HG03060 (cell line): ENCODE data around the gene LAMP5.

ENCODE experiments used
- ATAC-seq: cut with Tn5 transposase; IDR thresholded peaks from one replicate; pipeline ENCODE4 v1.9.1; 2021; ENCODE audit warnings: low read depth, moderate number of reproducible peaks; ENCODE audit not compliant: unreplicated experiment

The LAMP5 gene

DNA sequence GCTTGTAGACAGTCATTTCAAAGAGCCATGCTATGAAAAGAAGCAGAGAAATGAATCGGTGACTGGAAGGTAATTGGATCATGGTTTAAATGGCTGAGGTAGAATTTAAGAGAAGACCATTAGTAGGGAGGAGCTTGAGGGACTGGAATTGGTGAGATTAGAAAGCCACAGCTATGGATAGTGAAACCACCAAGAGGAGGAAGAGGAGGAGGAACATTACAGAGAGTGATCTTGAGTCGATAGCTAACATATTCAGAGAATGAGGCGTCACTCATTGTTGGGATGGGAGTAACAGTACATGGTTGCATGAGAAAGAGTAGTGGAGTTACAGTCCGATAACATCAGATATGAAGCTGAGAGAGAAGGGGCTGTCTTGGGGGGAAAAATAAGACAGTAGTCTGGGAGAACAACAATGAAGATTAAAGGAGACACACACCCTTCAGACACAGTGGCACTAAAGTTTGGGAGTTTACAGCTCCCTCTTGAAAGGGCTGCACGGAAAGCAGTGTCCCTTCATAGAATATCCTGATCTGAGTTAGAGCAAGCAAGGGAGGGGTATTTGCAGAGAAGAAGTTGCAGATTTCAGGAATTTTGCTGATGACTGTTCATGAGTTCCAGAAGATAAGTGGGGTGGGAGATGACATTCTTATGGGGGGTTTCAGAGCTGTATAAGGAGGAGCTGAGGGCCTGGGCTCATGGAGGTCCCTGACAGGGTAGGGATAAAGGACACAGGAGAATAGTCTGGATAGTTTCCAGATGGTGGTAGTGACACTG, 15.1 kb upstream of the LAMP5 start:
- no peak for ATAC-seq

DNA sequence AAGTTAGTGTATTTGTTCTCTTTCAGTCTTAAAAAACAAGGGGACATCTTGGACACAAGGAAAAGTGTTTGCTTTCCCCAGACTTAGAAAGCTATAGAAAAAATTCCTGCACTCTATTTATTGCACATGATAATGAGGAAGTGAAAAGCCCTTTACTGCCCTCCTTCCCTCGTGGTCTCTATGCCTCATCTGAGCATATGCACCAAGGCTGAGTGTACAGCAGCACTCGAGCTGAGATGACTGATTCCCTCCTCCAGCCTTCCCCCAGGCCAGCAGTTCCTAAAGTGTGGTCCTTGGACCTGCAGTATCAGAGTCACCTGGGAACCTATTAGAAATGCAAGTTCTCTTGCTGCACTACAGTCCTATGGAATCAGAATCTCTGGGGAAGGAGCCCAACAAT, 14.3 kb upstream of the LAMP5 start:
- ATAC-seq: no peak

DNA sequence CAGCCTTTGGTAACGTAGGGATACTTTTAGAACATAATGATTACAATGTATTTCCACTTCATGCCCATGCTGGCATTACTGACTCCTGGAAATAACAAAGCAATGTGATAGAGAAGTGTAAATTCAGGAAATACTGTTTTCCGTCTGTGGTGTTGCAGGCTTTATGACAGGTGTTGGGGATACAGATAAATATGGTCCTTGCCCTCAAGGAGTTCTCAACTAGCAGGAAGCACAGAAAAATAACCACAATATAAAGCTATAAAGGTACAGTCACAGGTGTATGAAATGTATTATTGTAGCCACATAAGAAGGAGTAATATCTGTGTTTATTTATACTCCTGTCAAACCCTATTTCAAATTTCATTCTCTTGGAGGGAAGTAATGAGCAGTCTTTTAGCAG, 12.9 kb upstream of the LAMP5 start:
- ATAC-seq: no peak

DNA sequence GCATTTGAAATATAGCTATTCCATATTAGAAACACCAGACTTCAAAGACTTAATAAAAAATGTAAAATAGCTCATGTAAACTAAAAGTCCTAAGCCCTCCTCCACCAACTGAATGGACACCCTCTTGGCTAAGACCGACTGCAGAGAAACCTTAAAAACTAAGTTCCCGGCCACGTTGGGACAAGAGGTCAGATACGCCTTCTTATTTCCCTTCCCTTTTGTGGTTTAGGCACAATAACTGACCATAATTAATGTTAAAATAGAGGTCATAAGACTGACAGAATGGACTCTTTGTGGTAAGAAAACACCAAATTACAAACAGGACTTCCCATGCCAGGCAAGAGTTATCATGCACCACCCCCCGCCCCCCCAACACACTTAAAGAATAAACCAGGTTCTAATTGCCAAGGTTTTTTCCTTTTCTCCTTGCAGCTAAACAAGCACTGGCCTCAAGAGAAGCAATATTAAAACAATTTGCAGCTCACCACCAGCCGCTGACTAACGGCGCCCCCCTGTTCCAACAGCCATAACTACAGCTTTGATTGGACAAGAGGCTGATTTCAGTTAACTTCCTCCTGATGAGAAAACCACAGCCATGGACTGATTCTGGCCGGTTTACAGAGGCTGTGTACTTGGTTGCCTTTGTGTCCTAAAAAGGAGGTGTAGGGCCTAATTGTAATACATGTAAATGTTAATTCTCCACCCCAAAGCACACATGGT, 10.7 kb upstream of the LAMP5 start:
- ATAC-seq: no peak

DNA sequence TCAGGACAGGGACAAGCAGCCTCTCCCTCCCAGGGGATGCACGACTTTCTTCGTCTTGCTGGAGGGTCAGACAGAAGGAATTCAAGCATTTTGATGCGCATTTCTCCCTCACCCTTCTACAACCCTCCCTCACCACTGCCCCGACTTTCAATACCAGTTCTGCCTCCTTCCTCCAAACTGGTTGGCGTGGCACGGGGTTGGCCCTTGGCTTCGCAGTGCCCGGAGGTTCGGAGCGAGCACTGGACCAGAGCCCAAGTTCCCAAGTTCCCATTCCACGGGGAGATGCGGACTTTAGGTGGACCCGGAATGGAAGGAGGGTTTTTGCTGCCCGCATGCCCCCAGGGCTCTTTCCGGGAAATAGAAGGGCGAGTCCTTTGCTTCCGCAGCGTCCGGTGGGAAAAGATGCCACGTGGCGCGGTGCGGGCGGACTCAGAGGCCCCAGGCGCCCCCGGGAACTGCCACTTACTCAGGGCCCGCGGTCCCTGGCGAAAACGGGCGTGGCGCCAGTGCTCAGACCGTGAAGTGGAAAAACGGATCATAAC, 8.0 kb upstream of the LAMP5 start:
- ATAC-seq: no peak

DNA sequence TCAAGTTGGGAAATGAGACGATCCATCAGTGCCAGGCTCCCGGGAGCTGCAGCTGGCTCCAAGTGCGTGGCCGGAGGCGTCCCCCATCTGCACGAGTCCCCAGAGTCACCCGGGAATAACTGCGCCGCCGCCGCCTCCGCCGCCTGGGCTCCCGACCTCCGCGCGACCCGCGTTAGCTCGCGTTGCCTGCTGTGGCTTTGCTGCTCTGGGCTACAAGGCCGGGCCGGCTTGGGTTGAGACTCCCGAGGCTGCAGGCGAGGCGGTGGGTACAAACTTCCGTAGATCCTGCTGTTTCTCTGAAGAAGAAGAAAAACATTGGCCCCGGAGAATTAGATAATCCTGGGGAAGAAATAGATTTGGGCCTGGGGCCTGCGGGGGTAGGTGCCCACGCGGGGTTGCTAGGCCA, 7.4 kb upstream of the LAMP5 start:
- ATAC-seq: no peak

DNA sequence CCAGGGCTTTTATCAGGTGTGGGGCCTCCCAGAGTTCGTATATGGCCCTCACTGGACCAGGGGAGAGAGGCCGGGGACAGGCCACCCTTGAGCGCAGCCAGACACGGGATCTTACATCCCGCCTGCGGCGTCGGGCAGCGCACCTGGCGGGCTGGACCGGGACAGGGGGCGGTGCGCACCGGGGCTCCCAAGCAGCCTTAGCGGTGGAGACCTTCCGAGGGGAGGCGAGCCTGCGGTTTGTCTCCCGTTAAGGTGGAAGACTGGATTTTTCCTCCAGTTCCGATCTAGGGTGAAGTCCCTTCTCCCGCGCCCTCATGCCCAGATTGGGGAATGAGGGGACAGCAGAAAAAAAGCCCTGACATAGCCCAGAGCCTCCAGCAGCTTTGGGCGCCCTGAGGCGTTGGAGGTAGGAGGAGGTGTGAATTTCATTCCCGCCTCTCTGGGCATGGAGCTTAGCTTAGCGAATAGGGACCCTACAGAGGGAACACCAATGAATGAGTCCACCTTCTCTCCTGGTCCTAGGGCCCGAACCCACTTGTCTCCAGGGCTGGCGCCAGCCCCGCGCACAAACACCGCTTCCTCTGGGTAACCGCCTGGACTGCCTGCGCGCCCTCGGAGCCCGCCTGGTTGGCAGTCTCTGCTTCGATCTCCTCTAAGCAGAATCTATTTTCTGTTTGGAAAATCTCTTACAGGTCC, 6.7 kb upstream of the LAMP5 start:
- no peak for ATAC-seq

DNA sequence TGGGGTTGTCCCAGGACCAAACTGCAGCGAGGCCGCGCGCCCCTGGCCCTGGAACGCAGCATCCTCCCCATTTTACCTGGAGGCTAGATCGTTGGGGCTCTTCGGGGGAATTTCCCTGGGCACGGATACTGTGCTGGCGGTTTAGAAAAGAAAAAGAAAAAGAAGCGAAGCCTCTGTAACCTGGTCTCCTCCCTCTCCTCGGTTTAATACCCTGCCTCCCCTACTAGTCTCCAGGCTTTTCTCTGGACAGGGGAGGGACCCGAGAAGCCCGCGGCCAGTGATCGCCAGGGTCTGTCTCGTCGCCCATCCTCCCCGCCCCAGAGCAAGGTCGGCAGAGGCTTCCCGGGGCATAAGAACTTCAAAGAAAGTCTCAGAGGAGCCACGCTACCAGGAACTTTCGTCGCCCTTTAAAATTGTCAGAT, 6.1 kb upstream of the LAMP5 start:
- no peak for ATAC-seq

DNA sequence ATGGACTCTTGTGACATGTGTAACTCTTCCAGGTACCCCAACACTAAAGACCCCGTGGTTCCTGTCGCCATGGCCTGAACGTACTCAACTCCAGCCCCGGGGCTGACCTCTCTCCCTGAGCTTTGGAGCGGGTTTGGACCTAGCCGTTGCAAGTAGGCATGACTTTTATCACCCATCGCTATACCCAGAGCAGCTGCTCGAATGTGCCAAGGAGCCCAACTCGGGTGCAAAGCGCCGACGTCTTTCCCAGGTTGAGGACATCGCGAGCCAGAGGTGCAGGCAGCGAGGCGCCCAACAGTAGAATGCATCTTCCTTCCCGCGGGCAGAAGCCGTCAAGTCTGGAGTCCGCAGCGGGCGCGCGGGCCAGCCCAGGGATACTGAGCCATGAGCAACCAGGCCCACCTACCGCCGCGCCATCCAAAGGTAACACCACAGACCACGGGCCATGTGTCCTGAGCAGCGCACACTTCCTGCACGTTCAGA, 5.7 kb upstream of the LAMP5 start:
- no peak for ATAC-seq

DNA sequence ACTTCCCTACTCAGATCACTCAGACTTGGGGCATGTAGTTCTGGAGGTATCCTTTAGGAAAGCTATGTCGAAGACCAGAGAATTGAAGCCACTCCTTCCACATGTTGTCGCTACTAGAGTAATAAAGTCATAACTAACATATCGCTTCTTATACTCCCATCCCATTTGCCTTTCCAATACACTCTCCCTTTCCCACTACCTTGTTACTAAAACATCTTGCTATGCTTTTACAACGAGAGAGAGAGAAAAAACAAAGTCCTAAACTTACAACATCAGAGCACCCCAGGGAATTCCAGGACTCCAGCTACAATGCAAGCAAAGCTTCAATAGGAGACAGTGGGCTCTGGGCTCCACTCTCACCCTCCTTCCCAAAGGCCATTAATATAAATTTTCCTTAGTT, 5.1 kb upstream of the LAMP5 start:
- ATAC-seq: no peak

DNA sequence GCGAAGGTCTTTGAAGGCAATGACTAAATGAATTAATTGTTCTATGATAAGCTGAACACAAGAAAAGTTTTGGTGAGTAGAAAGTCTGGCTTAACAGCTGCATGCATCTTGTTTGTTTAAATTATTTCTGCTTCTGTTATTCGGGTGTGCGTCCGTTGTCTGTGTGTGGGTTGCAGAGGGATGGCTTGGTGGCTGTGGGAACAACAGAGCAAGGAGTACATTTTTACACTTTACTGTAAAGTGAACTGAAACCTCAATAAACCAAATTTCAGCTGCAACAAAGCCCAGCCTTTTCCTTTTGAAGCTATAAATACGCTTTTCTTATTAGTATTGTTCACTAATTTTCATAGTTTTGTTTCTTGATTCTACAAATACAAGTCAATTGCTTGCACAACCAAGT, 3.5 kb upstream of the LAMP5 start:
- peak; percentile 51 for ATAC-seq

DNA sequence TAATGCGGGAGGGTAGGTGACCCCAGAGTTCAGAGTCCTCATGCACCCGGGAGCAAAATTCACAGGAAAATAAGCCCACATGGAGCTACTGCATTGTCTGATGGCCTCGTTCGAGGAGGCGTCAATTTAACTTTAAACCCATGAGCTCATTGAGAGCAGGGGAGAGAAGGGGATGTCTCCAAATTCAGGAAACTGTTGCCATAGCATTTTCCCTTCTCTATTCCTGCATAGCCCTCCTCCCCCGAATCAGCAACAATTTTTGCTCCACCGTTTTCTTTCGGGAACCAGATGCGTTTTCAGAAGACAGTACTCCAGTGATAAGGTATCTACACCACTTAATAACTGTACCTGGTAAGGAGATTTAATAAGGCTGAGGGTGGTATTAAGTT, 324 bp upstream of the LAMP5 start:
- ATAC-seq: no peak

DNA sequence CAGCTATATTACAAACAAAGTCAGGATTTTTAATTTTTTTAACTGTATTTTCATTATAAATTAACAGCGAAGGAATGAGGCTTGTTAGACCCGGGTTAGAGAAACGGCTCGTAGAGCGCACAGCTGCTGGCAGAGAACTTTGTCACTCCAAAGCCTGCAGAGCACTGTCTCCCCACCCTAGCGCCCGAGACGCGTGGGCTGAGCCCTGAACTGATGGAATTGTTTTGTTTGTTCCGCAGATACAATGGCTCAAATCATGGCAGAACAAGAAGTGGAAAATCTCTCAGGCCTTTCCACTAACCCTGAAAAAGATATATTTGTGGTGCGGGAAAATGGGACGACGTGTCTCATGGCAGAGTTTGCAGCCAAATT, 810 bp downstream of the LAMP5 start:
- no peak for ATAC-seq

DNA sequence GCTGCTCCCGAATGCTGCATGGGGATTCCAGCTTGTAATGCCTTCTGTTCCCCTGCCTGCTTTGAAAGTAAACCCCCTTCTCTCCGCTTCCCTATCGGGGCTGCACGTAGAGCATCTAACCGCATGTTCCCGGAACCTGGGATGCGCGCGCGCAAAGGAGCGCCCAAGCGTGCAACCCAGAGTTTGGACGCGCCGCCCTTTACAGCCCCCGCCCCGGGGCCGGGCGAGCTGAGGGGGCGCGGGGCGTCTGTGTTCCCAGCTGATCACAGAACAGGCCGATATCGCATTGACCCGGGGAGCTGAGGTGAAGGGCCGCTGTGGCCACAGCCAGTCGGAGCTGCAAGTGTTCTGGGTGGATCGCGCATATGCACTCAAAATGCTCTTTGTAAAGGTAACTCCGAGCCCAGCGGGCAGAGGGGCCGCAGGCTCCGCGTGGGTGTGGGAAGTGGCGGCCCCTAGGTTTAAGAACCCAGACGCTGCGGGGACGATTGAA, 1.4 kb downstream of the LAMP5 start:
- no peak for ATAC-seq

DNA sequence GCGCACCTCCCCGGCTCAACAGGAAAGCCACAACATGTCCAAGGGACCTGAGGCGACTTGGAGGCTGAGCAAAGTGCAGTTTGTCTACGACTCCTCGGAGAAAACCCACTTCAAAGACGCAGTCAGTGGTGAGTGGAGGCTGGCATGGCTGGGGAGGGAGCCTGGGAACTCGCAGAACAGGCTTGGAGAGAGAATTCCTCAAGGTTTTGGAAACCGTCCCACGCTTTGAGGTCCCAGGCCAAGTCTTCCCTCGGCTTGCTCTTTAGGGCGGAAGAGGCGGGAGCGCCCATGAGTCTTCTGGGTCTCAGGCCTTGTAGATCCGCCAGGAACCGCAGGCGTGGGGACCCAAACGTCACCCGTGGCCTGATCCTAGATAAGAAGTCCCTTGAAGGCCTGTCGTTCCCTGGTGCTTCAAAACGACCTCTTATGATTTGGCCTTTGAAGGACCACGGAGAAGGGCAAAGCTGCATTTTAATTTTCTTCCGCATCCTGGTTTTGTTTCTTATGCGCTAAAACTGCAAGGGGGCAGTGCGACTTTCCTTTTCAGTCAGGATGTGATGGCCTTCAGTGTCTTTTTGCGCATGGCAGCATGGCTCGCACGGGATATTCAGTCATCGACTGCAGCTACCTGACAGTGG, 2.0 kb downstream of the LAMP5 start:
- ATAC-seq: no peak

DNA sequence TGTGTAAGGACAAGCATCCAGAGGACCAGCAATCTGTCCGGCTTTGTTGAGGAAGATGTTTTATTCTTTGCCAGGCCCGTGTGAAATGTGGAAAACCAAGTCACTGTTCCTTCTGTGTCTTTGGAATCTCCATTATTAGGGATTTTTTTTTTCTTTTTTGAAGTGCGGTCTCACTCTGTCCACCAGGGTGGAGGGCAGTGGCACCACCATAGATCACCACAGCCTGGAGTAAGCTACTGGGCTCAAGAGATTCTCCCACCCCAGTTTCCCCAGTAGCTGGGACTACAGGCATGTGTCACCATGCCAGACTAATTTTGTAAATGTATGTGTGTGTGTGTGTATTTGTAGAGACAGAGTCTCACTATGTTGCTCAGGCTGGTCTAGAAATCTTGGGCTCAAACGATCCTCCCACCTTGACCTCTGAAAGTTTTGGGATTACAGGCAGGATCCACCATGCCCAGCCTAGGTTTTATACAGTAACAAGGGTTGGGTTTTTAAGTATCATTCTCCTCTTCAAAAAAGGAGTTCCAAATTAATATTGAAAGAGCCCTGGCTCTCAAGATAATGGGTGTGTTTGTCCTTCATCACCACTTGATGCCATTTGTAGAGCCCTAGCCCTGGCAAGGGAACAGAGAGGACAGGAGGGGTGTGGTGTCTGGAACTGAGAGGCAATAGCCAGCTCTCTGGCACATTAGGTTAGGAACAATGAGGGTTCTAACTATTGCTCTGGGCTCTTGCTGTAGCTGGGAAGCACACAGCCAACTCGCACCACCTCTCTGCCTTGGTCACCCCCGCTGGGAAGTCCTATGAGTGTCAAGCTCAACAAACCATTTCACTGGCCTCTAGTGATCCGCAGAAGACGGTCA, 3.1 kb downstream of the LAMP5 start:
- no peak for ATAC-seq

DNA sequence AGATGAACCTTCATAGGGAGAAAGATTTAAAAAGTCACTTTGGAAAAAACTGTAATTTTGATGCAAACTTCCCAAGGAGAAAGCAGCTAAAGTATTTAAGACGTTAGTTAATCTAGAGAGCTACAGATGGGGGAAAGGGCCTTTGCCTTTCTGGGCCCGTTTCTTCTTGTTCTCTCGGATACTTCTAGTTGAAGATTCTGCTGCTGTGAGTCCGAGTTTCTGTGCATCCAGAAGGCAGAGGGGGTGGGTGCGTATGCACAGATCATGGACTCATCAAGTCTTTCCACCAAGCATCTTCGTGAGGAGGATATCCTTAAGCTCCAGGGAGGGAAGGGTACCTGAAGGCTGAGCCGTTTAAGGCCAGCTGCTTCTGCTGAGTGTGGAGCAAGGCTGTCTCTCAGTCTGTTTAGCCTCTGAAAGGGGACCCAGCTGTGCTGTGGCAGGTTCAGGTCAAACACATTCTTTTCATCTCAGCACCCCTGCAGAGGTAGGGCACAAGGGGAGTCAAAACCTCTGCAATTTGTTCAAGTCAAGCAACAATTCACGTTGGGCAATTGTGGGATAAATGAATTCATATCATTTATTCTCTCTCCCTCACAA, 4.3 kb downstream of the LAMP5 start:
- no peak for ATAC-seq

DNA sequence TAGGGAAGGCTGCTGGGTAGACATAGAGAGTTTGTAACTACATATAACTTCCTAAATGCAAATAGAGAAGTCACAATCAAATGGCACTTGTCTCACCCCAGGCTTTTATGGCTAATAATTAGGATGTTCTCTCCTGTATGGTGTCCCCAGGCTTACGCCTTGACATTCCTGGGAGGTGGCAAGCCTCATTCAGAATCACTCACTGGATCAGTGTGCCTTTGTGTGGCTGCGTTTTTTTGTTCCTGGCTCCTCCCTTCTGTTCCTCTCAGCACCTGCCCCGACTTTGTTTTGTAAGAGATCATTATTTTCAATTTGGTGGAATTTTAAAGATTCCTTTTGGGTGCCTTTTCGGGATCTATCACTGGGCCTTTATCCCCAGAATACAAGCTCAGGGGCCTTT, 5.7 kb downstream of the LAMP5 start:
- ATAC-seq: no peak

DNA sequence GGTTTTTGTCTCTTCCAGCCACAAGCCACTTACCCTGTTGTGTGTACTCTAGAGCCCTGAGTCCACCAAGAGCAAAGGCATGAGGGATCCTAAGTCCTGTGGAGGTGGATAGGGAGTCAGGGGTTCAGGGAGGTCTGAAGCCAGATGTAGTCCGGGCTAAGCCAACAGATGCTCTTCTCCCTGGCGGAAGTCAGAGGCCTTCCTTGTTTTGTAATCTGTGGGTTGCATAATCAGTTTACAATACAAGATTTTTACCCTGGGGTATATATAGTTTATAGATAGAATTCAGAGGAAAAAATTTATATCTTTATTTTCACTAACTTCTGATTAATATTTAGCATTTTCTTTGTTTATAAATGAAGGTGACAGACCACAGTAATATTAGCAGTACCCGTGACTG, 9.2 kb downstream of the LAMP5 start:
- no peak for ATAC-seq
